AG04449 (cell line): ENCODE results near the gene FICD.

ENCODE experiments used
- CTCF ChIA-PET: fragments of 350-600 bp; formaldehyde crosslinking; extraction: SDS; loops from one replicate; lab custom pipeline; 2021; ENCODE audit warnings: antibody characterized with exemption; lab: Yijun Ruan, JAX
- POLR2A ChIA-PET: fragments of 400-600, 350-600 bp; formaldehyde crosslinking; extraction: SDS; loops from one replicate; lab custom pipeline; 2020; ENCODE audit warnings: antibody characterized with exemption, inconsistent platforms; lab: Yijun Ruan, JAX
- DNase-seq: peaks from one replicate; pipeline ENCODE4 v3.0.0-alpha.2; 2010; ENCODE audit warnings: low read depth, low spot score
- H3K4me3 ChIP-seq: 2 replicates; pipeline ENCODE4 v1.5.1; 2011; ENCODE audit warnings: low read depth, mild to moderate bottlenecking, control low read depth, low read length
- TF ChIP-seq, protein P1 (sequence below): IDR thresholded peaks from one replicate; pipeline ENCODE4 v1.5.1; 2011; ENCODE audit warnings: mild to moderate bottlenecking, moderate library complexity, low read length, control low read depth, inconsistent platforms; ENCODE audit not compliant: insufficient read depth; ENCODE audit errors: missing control alignments

FICD gene

DNA sequence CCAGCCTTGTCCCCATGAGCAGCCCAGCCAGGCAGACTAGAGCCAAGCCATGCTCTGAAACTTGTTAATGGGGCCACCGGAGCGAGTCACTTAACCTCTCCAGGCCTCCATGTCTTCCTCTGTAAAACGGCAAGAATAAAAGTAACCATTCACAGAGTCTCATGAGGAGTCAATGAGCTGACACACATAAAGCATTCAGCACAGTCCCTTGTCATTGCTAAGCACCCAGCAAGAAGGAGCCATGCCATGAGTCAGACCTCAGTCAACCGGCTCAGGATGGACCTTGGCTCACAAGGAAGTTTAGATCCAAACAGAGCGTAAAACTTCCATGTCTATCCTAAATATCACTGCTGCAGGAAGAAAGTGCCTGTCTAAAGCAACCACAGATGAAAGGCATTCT lies 10.6 kb downstream of the FICD start:
- ChIA-PET POLR2A (no interaction called here), CTCF (interaction anchor here (1.3 to 2.4 kb wide), 2 partner anchors 14 to 92 kb away, joined by 6 to 8 read pairs; no protein-coding TSS in a partner anchor)
- no peak overlapping the region for H3K4me3 ChIP-seq
- no peak for DNase-seq
- TF ChIP-seq, protein P1, sequence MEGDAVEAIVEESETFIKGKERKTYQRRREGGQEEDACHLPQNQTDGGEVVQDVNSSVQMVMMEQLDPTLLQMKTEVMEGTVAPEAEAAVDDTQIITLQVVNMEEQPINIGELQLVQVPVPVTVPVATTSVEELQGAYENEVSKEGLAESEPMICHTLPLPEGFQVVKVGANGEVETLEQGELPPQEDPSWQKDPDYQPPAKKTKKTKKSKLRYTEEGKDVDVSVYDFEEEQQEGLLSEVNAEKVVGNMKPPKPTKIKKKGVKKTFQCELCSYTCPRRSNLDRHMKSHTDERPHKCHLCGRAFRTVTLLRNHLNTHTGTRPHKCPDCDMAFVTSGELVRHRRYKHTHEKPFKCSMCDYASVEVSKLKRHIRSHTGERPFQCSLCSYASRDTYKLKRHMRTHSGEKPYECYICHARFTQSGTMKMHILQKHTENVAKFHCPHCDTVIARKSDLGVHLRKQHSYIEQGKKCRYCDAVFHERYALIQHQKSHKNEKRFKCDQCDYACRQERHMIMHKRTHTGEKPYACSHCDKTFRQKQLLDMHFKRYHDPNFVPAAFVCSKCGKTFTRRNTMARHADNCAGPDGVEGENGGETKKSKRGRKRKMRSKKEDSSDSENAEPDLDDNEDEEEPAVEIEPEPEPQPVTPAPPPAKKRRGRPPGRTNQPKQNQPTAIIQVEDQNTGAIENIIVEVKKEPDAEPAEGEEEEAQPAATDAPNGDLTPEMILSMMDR = no peak

DNA sequence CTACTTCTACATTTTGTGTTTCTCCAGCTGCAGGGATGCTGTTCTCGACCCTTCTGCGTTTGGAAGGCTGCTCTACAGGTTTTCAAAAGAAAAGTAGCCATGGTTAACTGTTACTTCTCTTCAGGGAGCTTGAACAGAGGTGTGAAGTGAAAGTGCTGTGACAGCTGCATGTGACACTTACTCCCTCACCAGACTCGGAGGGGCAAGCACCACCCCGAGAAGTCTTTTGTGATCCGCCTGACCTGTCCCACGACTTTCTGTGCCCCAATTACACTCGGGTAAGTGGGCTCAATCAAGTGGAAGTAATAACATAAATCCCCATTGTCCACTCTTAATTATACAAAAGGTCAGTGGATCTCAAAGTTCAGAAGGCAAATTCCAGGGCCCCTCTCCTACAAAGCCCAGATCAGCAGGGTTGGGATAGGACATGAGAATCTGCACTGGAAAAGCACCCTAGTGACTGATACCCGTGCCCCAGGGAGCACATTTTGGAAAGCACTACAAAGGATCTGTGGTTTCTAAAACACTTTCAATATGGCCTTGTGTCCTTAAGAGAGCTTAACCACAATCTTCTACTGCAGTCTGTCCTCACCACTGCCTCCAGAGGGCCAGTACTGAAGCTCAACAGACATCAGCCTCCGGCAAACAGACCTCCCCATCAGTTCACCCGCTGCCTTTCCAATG lies 11.5 kb downstream of the FICD start:
- TF ChIP-seq, protein P1 = peak; percentile 29
- ChIA-PET POLR2A (no interaction called here), CTCF (interaction anchor here (0.9 to 2.4 kb wide), 7 partner anchors 10 to 585 kb away, joined by 3 to 8 read pairs (median 3); partner anchors contain the start of gene ALKBH2)
- DNase-seq = no peak
- no peak overlapping the region for H3K4me3 ChIP-seq

DNA sequence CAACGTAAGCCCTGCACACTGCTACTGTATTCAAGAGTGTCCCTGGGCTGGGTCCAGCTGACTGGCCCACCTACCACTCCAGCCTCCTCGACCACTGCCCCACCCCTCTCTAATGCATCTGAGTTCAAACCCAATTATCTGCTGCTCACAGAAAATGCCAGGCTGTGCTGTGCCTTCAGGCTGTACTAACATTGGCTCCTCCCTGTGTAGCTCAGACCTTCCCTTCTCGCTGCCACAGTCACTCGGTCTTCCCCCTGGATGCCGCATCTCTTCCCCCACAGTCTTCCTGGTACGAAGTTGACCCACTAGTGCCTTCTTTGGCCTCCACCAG lies 12.1 kb downstream of the FICD start:
- CTCF ChIA-PET = interaction anchor here (1.0 to 2.4 kb wide), 6 partner anchors 13 to 585 kb away, joined by 3 to 8 read pairs (median 3); partner anchors contain the start of gene ALKBH2
- POLR2A ChIA-PET = no interaction called here
- H3K4me3 ChIP-seq = no peak overlapping the region
- DNase-seq = no peak
- TF ChIP-seq, protein P1 = no peak

DNA sequence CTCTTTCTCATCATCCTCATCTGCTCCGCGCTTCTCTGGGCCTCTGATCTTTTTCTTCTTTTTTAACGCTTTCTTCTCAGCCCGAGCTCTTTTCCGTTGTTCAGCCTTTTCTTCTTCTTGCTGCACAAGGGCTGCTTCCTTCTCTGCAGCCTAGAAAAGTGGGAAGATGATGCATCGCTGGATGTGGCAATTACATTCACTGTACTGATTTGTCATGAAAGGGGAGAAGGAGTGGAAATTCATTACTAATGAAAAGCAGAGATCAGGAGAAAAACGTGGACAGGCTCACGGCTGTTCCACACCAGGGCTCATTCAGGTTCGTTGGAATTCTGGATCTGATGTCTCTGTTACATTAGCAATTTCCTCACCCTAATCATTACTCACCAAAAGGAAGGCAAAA lies 15.1 kb downstream of the FICD start:
- H3K4me3 ChIP-seq = no peak overlapping the region
- CTCF ChIA-PET = interaction anchor here (1.0 to 1.2 kb wide), 2 partner anchors 10 to 88 kb away, joined by 3 to 5 read pairs; no protein-coding TSS in a partner anchor
- DNase-seq = no peak
- TF ChIP-seq, protein P1 = no peak
- POLR2A ChIA-PET = no interaction called here

DNA sequence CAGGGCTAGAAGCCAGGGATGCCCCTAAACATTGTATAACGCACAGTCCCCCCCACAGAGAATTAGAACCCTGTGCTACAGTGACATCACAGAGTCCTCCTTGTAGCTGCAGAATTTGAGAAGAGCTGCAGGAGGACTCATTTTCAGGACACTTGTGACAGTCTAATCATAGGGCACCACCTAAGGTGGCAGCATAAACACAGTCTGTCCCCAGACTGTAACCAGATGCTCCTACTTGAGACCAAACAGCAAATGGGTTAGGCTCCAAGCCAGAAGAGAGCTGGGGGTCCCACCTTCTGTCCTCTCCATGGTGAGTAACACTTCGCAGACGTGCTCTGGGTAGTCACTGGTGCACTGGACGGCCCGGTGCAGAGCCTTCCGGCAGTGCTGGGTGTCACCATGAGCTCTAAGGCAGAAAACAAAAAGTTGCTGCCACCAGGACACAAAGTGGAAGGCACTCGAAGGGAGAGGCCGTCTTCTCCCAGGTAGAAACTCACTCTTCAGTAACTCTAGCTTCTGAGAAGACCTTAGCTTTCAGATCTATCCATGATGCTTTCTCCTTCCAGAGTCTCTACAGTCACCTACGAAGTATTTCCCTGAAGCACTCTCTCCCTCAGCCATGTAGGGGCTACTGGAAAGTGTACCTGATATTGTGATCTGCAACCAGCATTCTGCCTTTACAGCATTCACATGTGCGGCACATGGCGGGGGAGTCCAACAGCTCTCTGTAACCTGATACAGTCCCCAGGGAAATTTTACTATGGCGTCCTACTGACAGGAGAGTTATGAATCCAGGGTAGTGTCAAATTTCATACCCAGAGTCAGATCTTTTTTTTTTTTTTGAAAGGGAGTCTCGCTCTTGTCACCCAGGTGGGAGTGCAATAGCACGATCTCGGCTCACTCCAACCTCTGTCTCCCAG lies 17.1 kb downstream of the FICD start:
- POLR2A ChIA-PET = no interaction called here
- TF ChIP-seq, protein P1 = no peak
- CTCF ChIA-PET = interaction anchor here (0.8 to 1.9 kb wide), 8 partner anchors 9 to 853 kb away, joined by 3 to 7 read pairs (median 4); no protein-coding TSS in a partner anchor
- no peak overlapping the region for H3K4me3 ChIP-seq
- DNase-seq = no peak
